ENCODE measurements around the gene IMMP2L.

DNA sequence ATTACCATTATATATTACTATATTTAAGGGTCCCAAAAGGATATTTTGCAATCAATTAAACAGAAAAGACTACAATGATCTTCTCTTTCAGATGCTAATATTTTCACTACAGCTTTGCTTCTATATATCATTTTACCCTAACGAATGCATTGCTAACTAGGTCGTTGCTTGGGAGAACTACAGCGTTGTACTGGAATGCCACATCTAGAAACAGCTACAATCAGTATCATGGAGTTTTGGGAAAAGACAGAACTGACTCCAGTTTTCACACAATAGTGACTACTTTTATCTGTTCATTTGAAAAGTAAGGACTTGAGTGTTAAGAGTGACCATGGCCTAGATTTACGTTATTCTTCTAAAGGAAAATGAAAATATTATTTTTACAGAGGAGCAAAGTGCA is 432.9 kb downstream of the IMMP2L start:
- no peak for TF ChIP-seq POLR2A (IDR thresholded peaks at IDR 0.05)
- TF ChIP-seq, protein P1, sequence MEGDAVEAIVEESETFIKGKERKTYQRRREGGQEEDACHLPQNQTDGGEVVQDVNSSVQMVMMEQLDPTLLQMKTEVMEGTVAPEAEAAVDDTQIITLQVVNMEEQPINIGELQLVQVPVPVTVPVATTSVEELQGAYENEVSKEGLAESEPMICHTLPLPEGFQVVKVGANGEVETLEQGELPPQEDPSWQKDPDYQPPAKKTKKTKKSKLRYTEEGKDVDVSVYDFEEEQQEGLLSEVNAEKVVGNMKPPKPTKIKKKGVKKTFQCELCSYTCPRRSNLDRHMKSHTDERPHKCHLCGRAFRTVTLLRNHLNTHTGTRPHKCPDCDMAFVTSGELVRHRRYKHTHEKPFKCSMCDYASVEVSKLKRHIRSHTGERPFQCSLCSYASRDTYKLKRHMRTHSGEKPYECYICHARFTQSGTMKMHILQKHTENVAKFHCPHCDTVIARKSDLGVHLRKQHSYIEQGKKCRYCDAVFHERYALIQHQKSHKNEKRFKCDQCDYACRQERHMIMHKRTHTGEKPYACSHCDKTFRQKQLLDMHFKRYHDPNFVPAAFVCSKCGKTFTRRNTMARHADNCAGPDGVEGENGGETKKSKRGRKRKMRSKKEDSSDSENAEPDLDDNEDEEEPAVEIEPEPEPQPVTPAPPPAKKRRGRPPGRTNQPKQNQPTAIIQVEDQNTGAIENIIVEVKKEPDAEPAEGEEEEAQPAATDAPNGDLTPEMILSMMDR (IDR thresholded peaks at IDR 0.05) = no peak

Measured in right lobe of liver (tissue), 4 donors.